ENCODE measurements around the gene VENTX.

The VENTX gene

GRCh38 chr10:133211141-133211830 is 26.4 kb upstream of the VENTX start:
- Histone ChIP-seq H3K4me3 (no peak overlapping the region), H3K27ac (no peak overlapping the region), H3K9me3 (ENCODE audit: low read depth, low read length) (no peaks in the 10 kb centered on the region), H3K36me3 (ENCODE audit: insufficient read depth, low read length) (no peaks in the 10 kb centered on the region), H3K9ac (ENCODE audit: insufficient read length) (no peak overlapping the region)
- no peak for DNase-seq (ENCODE audit: low read depth, low spot score)
- TF ChIP-seq POLR2AphosphoS5 (IDR thresholded peaks at IDR 0.05; ENCODE audit: borderline replicate concordance, low read depth, low read length) (no peak), EZH2 (IDR thresholded peaks at IDR 0.05) (no peak), FOXP2 (optimal IDR thresholded peaks at IDR 0.05; ENCODE audit: control extremely low read depth, extremely low read length, insufficient read depth) (no peak)

- no peak for DNase-seq (ENCODE audit: low read depth, low spot score)
- TF ChIP-seq EZH2 (IDR thresholded peaks at IDR 0.05) (no peak), POLR2AphosphoS5 (IDR thresholded peaks at IDR 0.05; ENCODE audit: borderline replicate concordance, low read depth, low read length) (no peak)
- Histone ChIP-seq H3K27ac (no peak overlapping the region), H3K36me3 (ENCODE audit: insufficient read depth, low read length) (no peaks in the 10 kb centered on the region), H3K9ac (ENCODE audit: insufficient read length) (no peak overlapping the region), H3K4me3 (no peak overlapping the region), H3K9me3 (ENCODE audit: low read depth, low read length) (no peaks in the 10 kb centered on the region)
Measured at GRCh38 chr10:133211959-133212852, 25.4 kb upstream of the VENTX start.

- Histone ChIP-seq H3K27ac (no peak overlapping the region), H3K9me3 (ENCODE audit: low read depth, low read length) (no peaks in the 10 kb centered on the region), H3K36me3 (ENCODE audit: insufficient read depth, low read length) (no peaks in the 10 kb centered on the region), H3K4me3 (no peak overlapping the region), H3K9ac (ENCODE audit: insufficient read length) (no peak overlapping the region)
- TF ChIP-seq FOXP2 (optimal IDR thresholded peaks at IDR 0.05; ENCODE audit: control extremely low read depth, extremely low read length, insufficient read depth) (no peak), POLR2AphosphoS5 (IDR thresholded peaks at IDR 0.05; ENCODE audit: borderline replicate concordance, low read depth, low read length) (no peak), EZH2 (IDR thresholded peaks at IDR 0.05) (no peak)
- no peak for DNase-seq (ENCODE audit: low read depth, low spot score)
Measured at GRCh38 chr10:133212853-133213494, 24.7 kb upstream of the VENTX start.

- Histone ChIP-seq H3K4me3 (no peak overlapping the region), H3K9ac (ENCODE audit: insufficient read length) (no peak overlapping the region), H3K36me3 (ENCODE audit: insufficient read depth, low read length) (no peaks in the 10 kb centered on the region), H3K9me3 (ENCODE audit: low read depth, low read length) (no peaks in the 10 kb centered on the region), H3K27ac (no peak overlapping the region)
- no peak for DNase-seq (ENCODE audit: low read depth, low spot score)
- TF ChIP-seq EZH2 (IDR thresholded peaks at IDR 0.05) (no peak), POLR2AphosphoS5 (IDR thresholded peaks at IDR 0.05; ENCODE audit: borderline replicate concordance, low read depth, low read length) (no peak), FOXP2 (optimal IDR thresholded peaks at IDR 0.05; ENCODE audit: control extremely low read depth, extremely low read length, insufficient read depth) (no peak)
Measured at GRCh38 chr10:133213641-133214467, 23.8 kb upstream of the VENTX start.

- Histone ChIP-seq H3K9ac (ENCODE audit: insufficient read length) (no peak overlapping the region), H3K4me3 (no peak overlapping the region), H3K9me3 (ENCODE audit: low read depth, low read length) (no peaks in the 10 kb centered on the region), H3K27ac (no peak overlapping the region), H3K36me3 (ENCODE audit: insufficient read depth, low read length) (no peaks in the 10 kb centered on the region)
- TF ChIP-seq POLR2AphosphoS5 (IDR thresholded peaks at IDR 0.05; ENCODE audit: borderline replicate concordance, low read depth, low read length) = no peak
- TF ChIP-seq EZH2 (IDR thresholded peaks at IDR 0.05) = no peak
- no peak for DNase-seq (ENCODE audit: low read depth, low spot score)
Measured at GRCh38 chr10:133214468-133215410, 22.9 kb upstream of the VENTX start.

- TF ChIP-seq POLR2AphosphoS5 (IDR thresholded peaks at IDR 0.05; ENCODE audit: borderline replicate concordance, low read depth, low read length) = no peak
- no peaks in the 10 kb centered on the region for H3K36me3 ChIP-seq (ENCODE audit: insufficient read depth, low read length)
- no peak overlapping the region for H3K4me3 ChIP-seq
- H3K27ac ChIP-seq = no peak overlapping the region
- DNase-seq (ENCODE audit: low read depth, low spot score) = no peak
- no peak overlapping the region for H3K9ac ChIP-seq (ENCODE audit: insufficient read length)
- no peaks in the 10 kb centered on the region for H3K9me3 ChIP-seq (ENCODE audit: low read depth, low read length)
Measured at GRCh38 chr10:133215586-133215985, 22.1 kb upstream of the VENTX start.

GRCh38 chr10:133216776-133217175 is 20.9 kb upstream of the VENTX start:
- H3K9me3 ChIP-seq (ENCODE audit: low read depth, low read length) = no peaks in the 10 kb centered on the region
- no peak overlapping the region for H3K27ac ChIP-seq
- H3K4me3 ChIP-seq = no peak overlapping the region
- no peak overlapping the region for H3K9ac ChIP-seq (ENCODE audit: insufficient read length)
- TF ChIP-seq POLR2AphosphoS5 (IDR thresholded peaks at IDR 0.05; ENCODE audit: borderline replicate concordance, low read depth, low read length) = no peak
- TF ChIP-seq FOXP2 (optimal IDR thresholded peaks at IDR 0.05; ENCODE audit: control extremely low read depth, extremely low read length, insufficient read depth) = no peak
- no peak for TF ChIP-seq EZH2 (IDR thresholded peaks at IDR 0.05)
- DNase-seq (ENCODE audit: low read depth, low spot score) = no peak
- H3K36me3 ChIP-seq (ENCODE audit: insufficient read depth, low read length) = no peaks in the 10 kb centered on the region

Measured in SK-N-MC (cell line).